Measurements from ENCODE around the gene MN1. TPM values are rescaled to one million over a fixed set of nuclear protein-coding genes. Genes with fewer than 3 reads are reported as not detected.

The MN1 gene
- total RNA-seq (9.1 TPM), polyA plus RNA-seq (5.1 TPM)

- peak within 1 kb of the TSS; percentile 90 for H3K4me3 ChIP-seq (ENCODE audit: low read depth, low read length)
- peaks cover 2% of the 10 kb centered on the region for H3K4me1 ChIP-seq (ENCODE audit: insufficient read depth)
- H3K27ac ChIP-seq (ENCODE audit: low read depth): no peak within 1 kb of the TSS
- DNase-seq (ENCODE audit: extremely low spot score): no peak
- no peaks in the 10 kb centered on the region for H3K36me3 ChIP-seq (ENCODE audit: insufficient read depth)
- under 1% methylated on average over 59 of the region's 59 CpGs for WGBS
Measured at GRCh38 chr22:27801616-27802345, at the start of gene MN1. Gene MN1 (minus strand): TSS chr22:27801756. CDS start chr22:27800543, 1,213 bp downstream.

DNA sequence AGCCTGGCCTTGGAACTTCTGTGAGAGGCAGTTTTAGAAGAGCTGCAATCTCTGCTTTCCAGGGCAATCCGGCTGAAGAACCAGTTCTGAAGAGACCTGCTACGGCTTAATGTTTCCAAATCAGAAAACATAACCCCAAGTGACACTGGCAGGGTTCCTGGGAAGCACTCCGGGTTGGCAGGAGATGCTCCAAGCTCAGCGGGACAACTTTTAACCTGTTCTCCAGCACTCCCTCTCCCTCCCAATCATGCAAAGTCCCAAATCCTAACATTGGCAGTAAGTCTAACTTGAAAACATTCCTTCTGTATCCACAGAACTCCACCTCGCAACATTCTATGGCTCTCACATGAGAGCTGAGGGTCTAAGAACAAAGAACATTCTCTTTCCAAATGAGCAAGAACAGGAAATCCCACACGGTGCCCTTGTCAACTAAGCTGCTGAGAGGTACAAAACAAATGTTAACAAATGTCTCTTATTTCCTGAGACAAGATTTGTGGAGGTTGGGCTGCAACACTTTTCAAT, 48.5 kb upstream of the MN1 start:
- H3K4me3 ChIP-seq (ENCODE audit: low read depth, low read length): no peak overlapping the region
- no peak for DNase-seq (ENCODE audit: extremely low spot score)
- no peaks in the 10 kb centered on the region for H3K4me1 ChIP-seq (ENCODE audit: insufficient read depth)
- H3K27ac ChIP-seq (ENCODE audit: low read depth): no peak overlapping the region
- 19% methylated on average over 6 of the region's 6 CpGs for WGBS
- H3K36me3 ChIP-seq (ENCODE audit: insufficient read depth): no peaks in the 10 kb centered on the region

DNA sequence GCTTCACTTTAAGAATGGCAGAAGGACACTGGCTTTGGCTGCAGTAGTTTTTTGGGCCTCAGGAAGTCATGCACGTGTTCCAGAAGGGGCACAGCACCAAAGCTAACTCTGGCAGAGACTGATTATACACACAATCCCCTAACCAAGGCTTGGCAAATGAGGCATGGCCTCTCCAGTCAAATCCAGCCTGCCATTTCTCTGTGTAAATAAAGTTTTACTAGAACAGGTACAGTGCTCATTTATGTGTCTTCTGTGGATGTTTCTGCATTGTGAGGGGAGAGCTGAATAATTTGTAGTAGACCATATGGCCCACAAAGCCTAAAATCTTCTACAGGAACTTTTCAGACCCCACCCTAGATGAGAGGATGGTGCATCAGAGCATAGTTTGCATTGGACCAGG, 46.4 kb upstream of the MN1 start:
- Histone ChIP-seq H3K4me3 (ENCODE audit: low read depth, low read length) (no peak overlapping the region), H3K27ac (ENCODE audit: low read depth) (no peak overlapping the region), H3K4me1 (ENCODE audit: insufficient read depth) (no peaks in the 10 kb centered on the region), H3K36me3 (ENCODE audit: insufficient read depth) (no peaks in the 10 kb centered on the region)
- no peak for DNase-seq (ENCODE audit: extremely low spot score)
- 79% methylated on average over 1 of the region's 1 CpG for WGBS

GRCh38 chr22:27846910-27847309, 45.4 kb upstream of the MN1 start:
- no peak overlapping the region for H3K4me3 ChIP-seq (ENCODE audit: low read depth, low read length)
- WGBS: 61% methylated on average over 9 of the region's 9 CpGs
- no peaks in the 10 kb centered on the region for H3K4me1 ChIP-seq (ENCODE audit: insufficient read depth)
- DNase-seq (ENCODE audit: extremely low spot score): no peak
- no peak overlapping the region for H3K27ac ChIP-seq (ENCODE audit: low read depth)
- H3K36me3 ChIP-seq (ENCODE audit: insufficient read depth): no peaks in the 10 kb centered on the region

- no peak for DNase-seq (ENCODE audit: extremely low spot score)
- Histone ChIP-seq H3K27ac (ENCODE audit: low read depth) (no peak overlapping the region), H3K4me1 (ENCODE audit: insufficient read depth) (no peaks in the 10 kb centered on the region), H3K4me3 (ENCODE audit: low read depth, low read length) (no peak overlapping the region), H3K36me3 (ENCODE audit: insufficient read depth) (no peaks in the 10 kb centered on the region)
- WGBS: 73% methylated on average over 5 of the region's 5 CpGs
Measured at GRCh38 chr22:27846248-27846757, 44.7 kb upstream of the MN1 start.

GRCh38 chr22:27845644-27846043, 44.1 kb upstream of the MN1 start:
- Histone ChIP-seq H3K4me1 (ENCODE audit: insufficient read depth) (no peaks in the 10 kb centered on the region), H3K36me3 (ENCODE audit: insufficient read depth) (no peaks in the 10 kb centered on the region), H3K4me3 (ENCODE audit: low read depth, low read length) (no peak overlapping the region), H3K27ac (ENCODE audit: low read depth) (no peak overlapping the region)
- no peak for DNase-seq (ENCODE audit: extremely low spot score)
- 84% methylated on average over 7 of the region's 7 CpGs for WGBS

DNA sequence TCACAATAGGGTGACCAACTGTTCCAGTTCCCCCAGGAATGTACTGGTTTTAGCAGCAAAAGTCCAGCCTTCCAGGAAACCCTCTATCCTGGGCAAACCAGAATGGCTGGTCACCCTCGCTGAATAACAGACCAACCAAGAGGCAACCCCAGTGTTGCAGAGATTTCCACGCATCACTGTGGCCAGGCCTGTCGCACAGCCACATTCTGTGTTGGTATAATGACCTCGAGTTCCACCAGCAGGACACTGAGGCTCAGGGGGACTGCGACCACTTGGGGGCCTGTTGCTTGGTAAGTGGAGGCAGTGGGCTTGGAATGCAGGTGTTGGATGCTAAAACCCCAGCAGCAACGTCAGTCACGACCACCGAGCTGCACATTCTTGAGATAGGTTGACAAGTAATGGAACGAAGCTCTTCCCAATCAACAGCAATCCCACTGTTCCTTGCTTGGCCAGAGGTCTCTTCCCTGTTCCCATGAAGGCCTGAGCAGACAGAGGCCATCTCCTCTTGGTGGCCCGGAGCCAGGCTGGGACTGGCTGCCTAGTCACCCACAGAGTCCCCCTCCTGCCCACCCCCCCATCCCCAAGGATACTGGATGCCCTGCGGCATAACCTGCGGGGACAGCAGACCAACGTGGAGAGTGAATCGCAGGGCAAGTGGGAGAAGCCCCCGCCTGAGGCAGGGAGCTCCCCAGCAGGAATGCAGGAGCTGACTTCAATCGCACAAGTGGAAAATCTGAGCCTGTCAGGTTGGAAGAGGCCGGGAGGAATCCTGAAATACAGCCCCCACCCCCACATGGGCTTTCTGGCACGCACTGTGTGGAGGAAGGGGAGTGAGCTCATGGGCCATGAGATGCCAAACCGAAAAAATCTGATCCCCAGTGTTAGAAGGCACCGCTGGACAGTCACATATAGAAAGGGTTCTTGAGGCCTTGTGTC, 43.4 kb upstream of the MN1 start:
- Histone ChIP-seq H3K36me3 (ENCODE audit: insufficient read depth) (no peaks in the 10 kb centered on the region), H3K27ac (ENCODE audit: low read depth) (no peak overlapping the region), H3K4me3 (ENCODE audit: low read depth, low read length) (no peak overlapping the region), H3K4me1 (ENCODE audit: insufficient read depth) (no peaks in the 10 kb centered on the region)
- no peak for DNase-seq (ENCODE audit: extremely low spot score)
- 74% methylated on average over 20 of the region's 20 CpGs for WGBS

GRCh38 chr22:27844256-27844655, 42.7 kb upstream of the MN1 start:
- H3K4me1 ChIP-seq (ENCODE audit: insufficient read depth): no peaks in the 10 kb centered on the region
- H3K27ac ChIP-seq (ENCODE audit: low read depth): no peak overlapping the region
- no peak overlapping the region for H3K4me3 ChIP-seq (ENCODE audit: low read depth, low read length)
- DNase-seq (ENCODE audit: extremely low spot score): no peak
- WGBS: 90% methylated on average over 6 of the region's 6 CpGs
- no peaks in the 10 kb centered on the region for H3K36me3 ChIP-seq (ENCODE audit: insufficient read depth)

DNA sequence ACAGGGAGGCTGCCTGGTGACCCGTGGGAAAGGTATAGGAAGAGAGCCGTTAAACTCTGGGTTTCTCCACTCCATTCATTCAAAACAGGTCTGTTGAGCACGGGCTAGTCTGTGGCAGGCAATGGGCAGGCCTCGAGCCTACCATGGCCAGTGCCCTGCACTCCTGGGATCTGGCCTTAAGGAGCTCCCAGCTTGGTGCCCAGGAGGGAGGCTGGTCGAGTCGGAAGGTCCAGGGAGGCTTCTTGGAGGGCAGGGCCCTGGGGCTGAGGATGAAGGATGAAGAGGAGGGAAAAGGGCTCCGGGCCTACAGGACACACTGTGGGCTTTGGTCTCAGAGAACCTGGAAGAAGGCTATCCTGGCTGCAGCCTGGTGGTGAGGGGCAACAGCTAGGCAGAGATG, 41.9 kb upstream of the MN1 start:
- WGBS: 71% methylated on average over 7 of the region's 7 CpGs
- Histone ChIP-seq H3K4me3 (ENCODE audit: low read depth, low read length) (no peak overlapping the region), H3K4me1 (ENCODE audit: insufficient read depth) (no peaks in the 10 kb centered on the region), H3K27ac (ENCODE audit: low read depth) (no peak overlapping the region), H3K36me3 (ENCODE audit: insufficient read depth) (no peaks in the 10 kb centered on the region)
- no peak for DNase-seq (ENCODE audit: extremely low spot score)

GRCh38 chr22:27842669-27843431, 41.3 kb upstream of the MN1 start:
- WGBS: 43% methylated on average over 15 of the region's 15 CpGs
- Histone ChIP-seq H3K36me3 (ENCODE audit: insufficient read depth) (no peaks in the 10 kb centered on the region), H3K27ac (ENCODE audit: low read depth) (no peak overlapping the region), H3K4me1 (ENCODE audit: insufficient read depth) (no peaks in the 10 kb centered on the region), H3K4me3 (ENCODE audit: low read depth, low read length) (no peak overlapping the region)
- no peak for DNase-seq (ENCODE audit: extremely low spot score)

DNA sequence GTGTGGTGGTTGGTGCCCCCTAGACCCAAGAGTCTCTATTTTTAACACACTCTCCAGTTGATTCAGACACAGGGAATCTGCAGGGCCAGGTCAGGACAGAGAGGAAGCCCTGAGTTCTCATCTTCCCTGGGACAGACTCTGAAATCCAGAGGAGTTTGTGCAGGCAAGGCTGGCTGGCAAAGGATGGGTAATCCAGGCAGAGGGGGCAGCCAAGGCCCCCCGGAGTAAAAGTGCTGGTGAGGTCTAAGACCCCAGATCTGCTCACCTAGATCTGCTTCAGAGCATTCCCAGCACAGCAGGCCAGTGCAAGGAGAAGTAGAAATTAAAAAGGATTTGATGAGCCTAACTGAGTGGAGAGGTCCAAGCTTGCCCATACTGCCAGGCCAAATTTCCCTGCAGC, 40.6 kb upstream of the MN1 start:
- 34% methylated on average over 1 of the region's 1 CpG for WGBS
- no peak overlapping the region for H3K4me3 ChIP-seq (ENCODE audit: low read depth, low read length)
- DNase-seq (ENCODE audit: extremely low spot score): no peak
- H3K27ac ChIP-seq (ENCODE audit: low read depth): no peak overlapping the region
- H3K4me1 ChIP-seq (ENCODE audit: insufficient read depth): no peaks in the 10 kb centered on the region
- H3K36me3 ChIP-seq (ENCODE audit: insufficient read depth): no peaks in the 10 kb centered on the region

GRCh38 chr22:27840436-27840835, 38.9 kb upstream of the MN1 start:
- H3K36me3 ChIP-seq (ENCODE audit: insufficient read depth): no peaks in the 10 kb centered on the region
- 97% methylated on average over 7 of the region's 7 CpGs for WGBS
- no peak for DNase-seq (ENCODE audit: extremely low spot score)
- H3K27ac ChIP-seq (ENCODE audit: low read depth): no peak overlapping the region
- H3K4me1 ChIP-seq (ENCODE audit: insufficient read depth): no peaks in the 10 kb centered on the region
- H3K4me3 ChIP-seq (ENCODE audit: low read depth, low read length): no peak overlapping the region

DNA sequence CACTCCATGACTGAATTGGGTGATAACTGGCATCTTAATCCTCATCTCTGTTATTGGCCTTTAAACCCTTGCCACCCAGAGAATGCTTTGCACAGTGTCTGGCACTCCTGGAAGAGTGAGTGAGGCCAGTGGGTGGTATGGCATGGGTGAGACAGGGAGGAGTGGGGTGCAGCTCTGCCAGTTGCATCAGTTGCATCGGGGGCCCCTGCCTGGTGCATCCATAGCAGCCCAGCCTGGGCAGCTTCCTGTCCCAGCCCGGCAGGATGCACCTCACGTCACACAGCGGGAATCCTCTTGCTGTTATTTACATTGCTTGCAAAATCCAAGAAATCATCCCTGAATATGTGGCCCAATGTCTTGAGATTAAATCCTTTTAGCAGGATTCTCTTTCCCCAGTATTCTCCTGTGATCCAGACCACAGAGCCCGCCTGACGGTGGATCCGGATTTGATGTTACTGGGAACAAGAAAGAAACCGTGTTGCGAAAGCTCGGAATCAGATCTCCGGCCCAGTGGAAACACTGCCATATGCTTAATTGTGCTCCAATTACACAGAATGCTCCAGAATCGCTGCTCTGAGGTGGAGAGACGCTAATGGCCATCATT, 37.6 kb upstream of the MN1 start:
- Histone ChIP-seq H3K27ac (ENCODE audit: low read depth) (no peak overlapping the region), H3K36me3 (ENCODE audit: insufficient read depth) (no peaks in the 10 kb centered on the region), H3K4me3 (ENCODE audit: low read depth, low read length) (no peak overlapping the region), H3K4me1 (ENCODE audit: insufficient read depth) (no peaks in the 10 kb centered on the region)
- 90% methylated on average over 13 of the region's 13 CpGs for WGBS
- no peak for DNase-seq (ENCODE audit: extremely low spot score)
